Measurements from ENCODE around the gene BICDL1.
"Not testable (repeated sequence)": the region's sequence is repeated elsewhere in the genome, so short reads cannot be mapped to it uniquely, and the experiment has no call there.

Gene BICDL1

DNA sequence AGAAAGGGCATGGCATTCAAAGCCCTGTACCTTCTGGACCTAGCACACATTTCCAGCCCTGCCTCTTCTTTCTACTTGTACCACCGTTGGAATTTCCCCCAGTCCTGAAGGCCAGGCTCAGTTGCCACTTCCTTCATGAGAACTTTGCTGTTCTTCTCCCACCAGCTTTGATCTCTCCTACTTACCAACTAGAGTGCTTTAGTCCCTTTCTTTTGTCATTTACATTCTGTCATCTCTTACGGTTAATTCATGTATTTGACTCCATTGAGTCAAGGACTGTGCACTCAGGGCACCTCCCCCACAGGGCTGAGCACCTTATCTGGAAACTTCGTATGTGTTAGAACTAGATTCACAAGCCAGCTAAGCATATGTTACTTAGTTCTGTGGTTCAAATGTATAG lies 26.3 kb downstream of the BICDL1 start:
- Histone ChIP-seq H3K4me1 (ENCODE audit: insufficient read depth, low read length) (no peaks in the 10 kb centered on the region), H3K9ac (ENCODE audit: low read depth, low read length) (no peak overlapping the region), H3K9me3 (ENCODE audit: control insufficient read depth, insufficient read depth, low read length) (no peaks in the 10 kb centered on the region)

DNA sequence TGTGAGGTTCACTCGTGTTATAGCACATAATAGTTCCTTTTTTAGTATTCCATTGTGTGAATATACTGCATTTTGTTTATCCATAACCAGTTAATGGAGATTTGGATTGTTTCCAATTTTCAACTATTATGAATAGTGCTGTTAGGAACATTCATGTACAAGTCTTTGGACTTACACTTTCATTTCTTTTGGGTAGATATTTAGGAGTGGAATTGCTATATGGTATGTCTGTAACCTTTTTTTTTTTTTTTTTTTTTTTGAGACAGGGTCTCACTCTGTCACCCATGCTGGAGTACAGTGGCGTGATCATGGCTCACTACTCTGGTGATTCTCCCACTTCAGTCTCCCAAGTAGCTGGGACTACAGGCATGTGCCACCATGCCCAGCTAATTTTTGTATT lies 27.2 kb downstream of the BICDL1 start:
- H3K36me3 ChIP-seq (ENCODE audit: insufficient read depth, low read length); H3K9me3 ChIP-seq (ENCODE audit: control insufficient read depth, insufficient read depth, low read length); H3K4me1 ChIP-seq (ENCODE audit: insufficient read depth, low read length); H3K9ac ChIP-seq (ENCODE audit: low read depth, low read length): not testable (repeated sequence)

More for the DNA sequence above, 26.3 kb downstream of the BICDL1 start:
- H3K36me3 ChIP-seq (ENCODE audit: insufficient read depth, low read length): no peaks in the 10 kb centered on the region

DNA sequence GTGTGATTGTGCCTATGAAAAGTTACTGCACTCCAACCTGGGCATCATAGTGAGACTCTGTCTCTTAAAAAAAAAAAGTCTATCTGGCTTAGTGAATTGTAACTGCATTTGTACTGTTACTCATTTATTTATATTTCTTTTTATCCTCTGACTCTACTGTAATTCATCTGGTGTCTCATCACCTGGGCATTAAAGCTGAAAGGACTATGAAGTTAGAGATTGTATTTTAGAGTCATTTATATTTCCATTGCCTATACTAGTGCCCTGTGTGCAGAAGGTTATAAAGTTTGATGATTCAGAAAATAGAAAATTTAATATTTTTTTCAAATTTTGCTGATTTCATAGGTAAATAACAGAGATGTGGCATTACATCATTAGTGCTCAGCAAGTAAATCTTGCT lies 30.2 kb downstream of the BICDL1 start:
- H3K9me3 ChIP-seq (ENCODE audit: control insufficient read depth, insufficient read depth, low read length): no peaks in the 10 kb centered on the region
- H3K4me1 ChIP-seq (ENCODE audit: insufficient read depth, low read length): no peaks in the 10 kb centered on the region
- no peak overlapping the region for H3K9ac ChIP-seq (ENCODE audit: low read depth, low read length)
- H3K36me3 ChIP-seq (ENCODE audit: insufficient read depth, low read length): no peaks in the 10 kb centered on the region

DNA sequence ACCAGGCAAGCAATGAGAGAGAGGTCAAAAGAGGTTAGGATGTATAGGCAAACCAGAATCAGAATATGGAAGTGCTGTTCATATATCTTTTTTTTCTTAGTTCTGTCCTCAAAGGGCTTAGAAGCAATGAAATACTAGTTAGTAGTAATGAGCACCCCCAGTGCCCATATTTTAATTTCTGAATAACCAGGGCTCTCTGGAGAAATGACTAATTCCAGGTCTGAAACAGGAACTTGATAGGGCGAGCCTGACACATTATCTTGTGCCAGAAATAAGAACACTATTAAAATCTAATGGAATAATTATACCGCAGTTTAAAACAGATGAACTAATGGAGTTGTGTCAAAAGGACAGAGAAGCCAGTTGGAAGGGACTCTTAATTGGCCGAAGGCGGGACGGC lies 30.9 kb downstream of the BICDL1 start:
- no peaks in the 10 kb centered on the region for H3K36me3 ChIP-seq (ENCODE audit: insufficient read depth, low read length)
- no peak overlapping the region for H3K9ac ChIP-seq (ENCODE audit: low read depth, low read length)
- H3K4me1 ChIP-seq (ENCODE audit: insufficient read depth, low read length): no peaks in the 10 kb centered on the region

DNA sequence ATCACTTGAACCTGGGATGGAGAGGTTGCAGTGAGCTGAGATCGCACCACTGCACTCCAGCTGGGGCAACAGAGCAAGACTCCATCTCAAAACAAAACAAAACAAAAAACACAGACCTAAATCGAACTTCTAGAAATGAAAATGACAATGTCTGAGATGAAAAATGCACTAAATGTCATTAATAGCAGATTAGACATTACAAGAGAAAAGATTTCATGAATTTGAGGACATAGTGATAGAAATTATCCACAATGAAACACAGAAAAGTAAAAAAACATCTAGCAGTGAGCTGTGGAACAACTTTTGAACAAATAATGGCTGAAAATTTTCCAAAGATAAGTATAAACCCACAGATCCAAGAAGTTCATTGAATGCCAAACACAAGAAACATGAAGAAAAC lies 35.2 kb downstream of the BICDL1 start:
- Histone ChIP-seq H3K9ac (ENCODE audit: low read depth, low read length) (no peak overlapping the region), H3K4me1 (ENCODE audit: insufficient read depth, low read length) (no peaks in the 10 kb centered on the region), H3K9me3 (ENCODE audit: control insufficient read depth, insufficient read depth, low read length) (no peaks in the 10 kb centered on the region), H3K36me3 (ENCODE audit: insufficient read depth, low read length) (no peaks in the 10 kb centered on the region)

More for the DNA sequence above, 30.9 kb downstream of the BICDL1 start:
- H3K9me3 ChIP-seq (ENCODE audit: control insufficient read depth, insufficient read depth, low read length): no peaks in the 10 kb centered on the region

DNA sequence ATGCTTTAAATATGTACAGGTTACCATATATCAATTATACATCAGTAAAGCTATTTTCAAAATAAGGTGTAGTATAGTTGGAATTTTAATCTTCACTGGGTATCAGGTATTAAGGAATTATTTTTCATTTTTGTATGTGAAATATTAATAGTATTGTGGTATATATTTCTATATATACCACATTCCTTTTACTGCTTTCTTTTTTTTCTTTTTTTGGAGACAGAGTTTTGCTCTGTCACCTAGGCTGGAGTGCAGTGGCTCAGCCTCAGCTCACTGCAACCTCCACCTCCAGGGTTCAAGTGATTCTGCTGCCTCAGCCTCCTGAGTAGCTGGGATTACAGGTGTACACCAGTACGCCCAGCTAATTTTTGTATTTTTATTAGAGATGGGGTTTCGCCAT lies 36.6 kb downstream of the BICDL1 start:
- Histone ChIP-seq H3K4me1 (ENCODE audit: insufficient read depth, low read length) (no peaks in the 10 kb centered on the region), H3K9me3 (ENCODE audit: control insufficient read depth, insufficient read depth, low read length) (no peaks in the 10 kb centered on the region), H3K9ac (ENCODE audit: low read depth, low read length) (no peak overlapping the region), H3K36me3 (ENCODE audit: insufficient read depth, low read length) (no peaks in the 10 kb centered on the region)

DNA sequence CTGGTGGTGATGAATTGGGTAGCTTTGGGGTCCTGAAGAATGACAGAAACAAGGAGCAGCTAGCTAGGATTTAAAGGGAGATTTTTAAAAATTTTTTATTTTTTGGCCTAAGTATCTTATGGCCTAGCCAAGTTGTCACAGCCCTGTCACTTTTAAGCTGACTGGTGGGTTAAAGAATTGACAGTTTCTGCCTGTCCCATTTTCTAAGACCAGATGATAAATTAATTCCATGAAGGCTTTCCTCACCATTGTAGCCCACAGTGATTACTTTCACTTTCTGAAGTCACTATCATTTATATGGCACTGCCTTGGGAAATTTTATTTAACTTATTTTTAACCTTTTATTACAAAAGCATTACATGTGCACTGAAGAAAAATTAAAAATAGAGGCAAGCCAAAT lies 43.2 kb downstream of the BICDL1 start:
- Histone ChIP-seq H3K4me1 (ENCODE audit: insufficient read depth, low read length) (no peaks in the 10 kb centered on the region), H3K9ac (ENCODE audit: low read depth, low read length) (no peak overlapping the region), H3K9me3 (ENCODE audit: control insufficient read depth, insufficient read depth, low read length) (no peaks in the 10 kb centered on the region)

DNA sequence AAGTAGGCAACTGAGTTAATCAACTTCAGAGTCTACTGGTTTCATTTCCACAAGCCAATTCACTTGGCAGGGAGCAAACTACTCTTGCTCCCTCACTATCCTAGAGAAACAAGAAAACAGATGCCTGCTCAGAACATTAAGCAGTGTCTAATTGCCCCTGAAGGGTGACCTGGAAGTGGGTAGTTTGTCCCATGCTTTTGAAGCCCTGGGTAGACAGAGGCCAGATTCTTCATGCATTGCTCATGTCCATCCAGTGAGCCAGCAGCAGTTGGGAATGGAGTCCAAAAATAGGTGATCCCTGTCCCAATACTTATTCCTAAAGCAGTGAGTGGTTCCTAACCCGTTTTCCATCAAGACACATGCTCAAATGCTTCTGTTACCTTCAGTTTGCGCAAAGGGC lies 48.8 kb downstream of the BICDL1 start:
- Histone ChIP-seq H3K36me3 (ENCODE audit: insufficient read depth, low read length) (no peaks in the 10 kb centered on the region), H3K9me3 (ENCODE audit: control insufficient read depth, insufficient read depth, low read length) (no peaks in the 10 kb centered on the region), H3K9ac (ENCODE audit: low read depth, low read length) (no peak overlapping the region), H3K4me1 (ENCODE audit: insufficient read depth, low read length) (peaks cover 7% of the 10 kb centered on the region)

More for the DNA sequence above, 43.2 kb downstream of the BICDL1 start:
- no peaks in the 10 kb centered on the region for H3K36me3 ChIP-seq (ENCODE audit: insufficient read depth, low read length)

DNA sequence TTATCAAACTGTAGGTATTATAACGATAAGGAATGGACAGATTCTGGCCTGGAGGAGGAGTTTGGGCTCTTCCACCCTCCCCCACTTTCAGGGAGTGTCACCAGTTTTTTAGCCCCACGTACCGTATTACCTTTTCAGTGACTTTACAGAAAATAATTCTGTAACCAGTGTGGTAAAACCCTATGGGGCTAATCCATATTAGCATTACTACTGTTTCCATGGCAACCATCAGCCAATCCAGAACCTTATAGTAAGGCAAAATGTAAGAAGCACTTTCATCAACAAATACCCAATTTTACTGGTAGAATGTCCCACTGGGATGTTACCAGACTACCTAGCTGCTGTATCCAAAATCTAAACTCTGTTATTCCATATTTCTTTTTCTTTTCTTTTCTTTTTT lies 50.7 kb downstream of the BICDL1 start:
- Histone ChIP-seq H3K36me3 (ENCODE audit: insufficient read depth, low read length) (no peaks in the 10 kb centered on the region), H3K9me3 (ENCODE audit: control insufficient read depth, insufficient read depth, low read length) (no peaks in the 10 kb centered on the region), H3K4me1 (ENCODE audit: insufficient read depth, low read length) (peaks cover 7% of the 10 kb centered on the region), H3K9ac (ENCODE audit: low read depth, low read length) (no peak overlapping the region)

DNA sequence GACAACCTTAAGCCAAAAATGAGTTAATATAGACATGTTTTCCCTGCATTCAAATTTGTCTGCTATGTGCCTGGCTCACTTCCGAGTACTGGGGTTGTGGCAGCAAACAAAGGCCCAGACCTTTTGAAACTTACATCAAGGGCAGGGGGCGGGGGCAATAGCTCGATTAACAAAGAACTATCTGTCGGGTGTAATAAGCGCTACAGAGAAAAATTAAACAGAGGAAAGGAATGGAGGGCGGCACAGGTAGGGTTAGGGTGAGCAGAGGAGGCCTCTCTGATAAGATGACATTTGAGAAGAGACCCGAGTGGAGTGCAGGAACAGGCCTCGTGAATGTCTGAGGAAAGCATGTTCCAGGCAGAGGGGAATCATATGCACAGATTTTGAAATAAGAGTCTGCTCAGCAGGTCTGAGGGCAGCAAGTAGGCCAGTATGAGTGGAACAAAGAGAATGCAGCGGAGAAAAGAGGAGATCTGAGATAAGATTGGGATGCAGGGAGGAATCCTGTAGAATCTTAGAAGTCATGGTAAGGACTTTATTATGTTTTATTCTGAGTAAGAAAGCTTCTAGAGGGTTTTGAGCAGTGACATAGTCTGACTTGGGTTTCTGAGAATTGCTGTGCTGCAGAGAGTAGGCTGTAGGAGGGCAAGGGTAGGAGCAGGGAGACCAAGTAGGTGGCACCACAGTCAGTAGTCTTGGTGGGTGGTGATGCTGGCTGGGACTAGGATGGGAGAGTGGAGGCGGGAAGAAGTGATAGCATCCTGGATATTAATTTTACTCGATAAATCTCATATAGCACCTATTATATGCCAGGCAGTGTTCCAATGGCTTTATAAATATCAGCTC lies 52.6 kb downstream of the BICDL1 start:
- Histone ChIP-seq H3K9me3 (ENCODE audit: control insufficient read depth, insufficient read depth, low read length) (no peaks in the 10 kb centered on the region), H3K4me1 (ENCODE audit: insufficient read depth, low read length) (peaks cover 7% of the 10 kb centered on the region), H3K9ac (ENCODE audit: low read depth, low read length) (no peak overlapping the region), H3K36me3 (ENCODE audit: insufficient read depth, low read length) (no peaks in the 10 kb centered on the region)

DNA sequence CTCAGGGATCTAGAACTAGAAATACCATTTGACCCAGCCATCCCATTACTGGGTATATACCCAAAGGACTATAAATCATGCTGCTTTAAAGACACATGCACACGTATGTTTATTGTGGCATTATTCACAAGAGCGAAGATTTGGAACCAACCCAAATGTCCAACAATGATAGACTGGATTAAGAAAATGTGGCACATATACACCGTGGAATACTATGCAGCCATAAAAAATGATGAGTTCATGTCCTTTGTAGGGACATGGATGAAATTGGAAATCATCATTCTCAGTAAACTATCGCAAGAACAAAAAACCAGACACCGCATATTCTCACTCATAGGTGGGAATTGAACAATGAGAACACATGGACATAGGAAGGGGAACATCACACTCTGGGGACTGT lies 56.3 kb downstream of the BICDL1 start:
- not testable (repeated sequence) for H3K4me1 ChIP-seq (ENCODE audit: insufficient read depth, low read length); H3K36me3 ChIP-seq (ENCODE audit: insufficient read depth, low read length); H3K9me3 ChIP-seq (ENCODE audit: control insufficient read depth, insufficient read depth, low read length); H3K9ac ChIP-seq (ENCODE audit: low read depth, low read length)

DNA sequence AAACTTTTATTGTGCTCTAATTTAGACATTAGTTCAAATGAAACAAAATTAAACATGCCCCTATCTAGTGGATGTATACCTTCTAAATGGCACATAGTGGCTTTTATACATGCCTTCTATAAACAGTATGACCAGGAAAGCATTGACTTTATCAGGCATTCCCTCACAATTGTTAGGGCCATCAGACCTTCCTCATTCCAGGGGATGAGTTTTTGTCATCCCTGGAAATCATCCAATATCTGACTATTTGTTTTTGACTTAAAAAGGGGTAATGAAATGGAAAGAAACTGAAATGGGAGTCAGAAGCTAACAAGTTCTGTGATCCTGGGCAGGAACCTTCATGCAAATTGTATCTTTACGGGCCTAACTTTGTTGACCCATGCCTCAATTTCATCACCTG lies 58.0 kb downstream of the BICDL1 start:
- Histone ChIP-seq H3K9ac (ENCODE audit: low read depth, low read length) (no peak overlapping the region), H3K9me3 (ENCODE audit: control insufficient read depth, insufficient read depth, low read length) (no peaks in the 10 kb centered on the region), H3K36me3 (ENCODE audit: insufficient read depth, low read length) (no peaks in the 10 kb centered on the region), H3K4me1 (ENCODE audit: insufficient read depth, low read length) (no peaks in the 10 kb centered on the region)

DNA sequence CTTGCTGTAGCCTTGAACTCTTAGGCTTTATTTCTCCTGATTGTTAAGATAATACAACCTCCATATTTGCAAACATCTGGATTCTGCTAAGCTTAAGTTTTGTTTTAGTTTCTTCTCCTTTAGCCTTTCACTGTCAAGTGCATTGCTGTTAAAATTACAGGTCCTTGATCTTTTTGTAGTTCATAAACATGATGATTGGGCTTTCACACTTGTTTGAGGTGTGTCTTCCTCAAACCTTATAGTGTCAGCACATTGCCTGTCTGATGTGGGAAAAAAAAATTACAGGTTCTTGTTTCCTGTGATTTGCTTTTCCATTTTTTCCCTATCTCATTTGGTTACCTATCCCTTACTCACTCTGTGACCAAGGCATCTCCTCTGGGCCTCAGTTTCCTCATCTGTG lies 59.2 kb downstream of the BICDL1 start:
- Histone ChIP-seq H3K36me3 (ENCODE audit: insufficient read depth, low read length) (no peaks in the 10 kb centered on the region), H3K4me1 (ENCODE audit: insufficient read depth, low read length) (no peaks in the 10 kb centered on the region), H3K9ac (ENCODE audit: low read depth, low read length) (no peak overlapping the region), H3K9me3 (ENCODE audit: control insufficient read depth, insufficient read depth, low read length) (no peaks in the 10 kb centered on the region)

DNA sequence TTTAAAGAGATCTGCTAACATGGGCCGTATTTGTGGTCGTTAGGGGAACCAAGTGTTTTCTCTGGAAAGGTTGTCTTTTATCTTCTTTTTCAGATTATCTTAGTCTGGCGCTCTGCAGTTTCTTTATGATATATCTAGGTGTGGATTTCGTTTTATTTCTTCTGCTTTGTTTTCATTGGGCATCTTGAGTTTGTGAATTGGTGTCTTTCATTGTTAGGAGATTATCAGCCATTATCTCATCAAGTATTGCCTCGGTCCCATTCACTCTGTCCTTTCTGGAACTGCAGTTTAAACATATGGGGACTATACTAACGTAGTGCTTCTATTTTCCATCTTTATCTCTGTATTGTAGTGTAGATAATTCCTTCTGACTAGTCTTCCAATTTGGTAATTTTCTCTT lies 60.4 kb downstream of the BICDL1 start:
- Histone ChIP-seq H3K36me3 (ENCODE audit: insufficient read depth, low read length) (no peaks in the 10 kb centered on the region), H3K9ac (ENCODE audit: low read depth, low read length) (no peak overlapping the region), H3K9me3 (ENCODE audit: control insufficient read depth, insufficient read depth, low read length) (no peaks in the 10 kb centered on the region), H3K4me1 (ENCODE audit: insufficient read depth, low read length) (no peaks in the 10 kb centered on the region)

DNA sequence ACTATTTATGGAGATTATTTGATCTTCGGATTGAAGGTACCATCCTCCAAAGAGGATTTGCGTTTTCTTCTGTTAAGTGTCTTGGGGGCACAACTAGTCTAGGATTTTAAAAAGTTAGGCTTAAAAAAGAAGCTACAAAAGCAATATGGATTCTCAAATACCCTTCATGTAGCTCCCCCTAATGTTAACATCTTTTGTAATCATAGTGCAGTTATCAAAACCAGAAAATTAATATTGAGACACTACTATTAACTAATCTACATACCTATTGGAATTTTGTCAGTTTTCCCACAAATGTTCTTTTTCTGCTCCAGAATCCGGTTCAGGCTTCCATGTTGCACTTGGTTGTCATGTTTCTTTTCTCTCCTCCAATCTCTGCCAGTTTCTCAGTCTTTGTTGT lies 62.5 kb downstream of the BICDL1 start:
- H3K4me1 ChIP-seq (ENCODE audit: insufficient read depth, low read length): no peaks in the 10 kb centered on the region
- H3K9me3 ChIP-seq (ENCODE audit: control insufficient read depth, insufficient read depth, low read length): no peaks in the 10 kb centered on the region
- H3K36me3 ChIP-seq (ENCODE audit: insufficient read depth, low read length): no peaks in the 10 kb centered on the region
- H3K9ac ChIP-seq (ENCODE audit: low read depth, low read length): no peak overlapping the region

Data from ES-I3 (cell line).